Neutrophil (primary cell): Measurements from ENCODE around the gene GPR89A.
"Not testable (repeated sequence)": the region's sequence is repeated elsewhere in the genome, so short reads cannot be mapped to it uniquely, and the experiment has no call there.

ENCODE experiments used
- H3K27ac ChIP-seq: fragments of 200-600 bp; sonication (generic); 2 replicates; pipeline ENCODE4 v1.5.1; 2016; ENCODE audit warnings: mild to moderate bottlenecking, moderate library complexity
- H3K27me3 ChIP-seq: fragments of 200-600 bp; sonication (generic); 2 replicates; pipeline ENCODE4 v1.6.0; 2016; ENCODE audit warnings: mild to moderate bottlenecking
- H3K36me3 ChIP-seq: fragments of 200-600 bp; sonication (generic); 2 replicates; pipeline ENCODE4 v1.5.1; 2017
- H3K4me1 ChIP-seq, 2 experiments: fragments of 200-600 bp in 1 of 2; sonication (generic) in 1 of 2; 1 replicate in 1 of 2; 2 replicates in 1 of 2; pipeline versions ENCODE4 v1.5.1 to v1.6.1; 2013 to 2016; ENCODE audit warnings: low read depth in 1 of 2, low read length in 1 of 2, mild to moderate bottlenecking in 1 of 2, moderate library complexity in 1 of 2; ENCODE audit not compliant: control insufficient read depth in 1 of 2, insufficient read depth in 1 of 2
- H3K4me3 ChIP-seq, 2 experiments: fragments of 200-600 bp in 1 of 2; sonication (generic) in 1 of 2; 1 replicate in 1 of 2; 2 replicates in 1 of 2; pipeline ENCODE4 v1.5.1; 2013 to 2016; ENCODE audit warnings: low read depth in 1 of 2, low read length in 1 of 2, mild to moderate bottlenecking in 1 of 2, moderate library complexity in 1 of 2
- H3K9me3 ChIP-seq: fragments of 200-600 bp; sonication (generic); 2 replicates; pipeline ENCODE4 v1.5.1; 2016
- TF ChIP-seq, protein P1 (sequence below): fragments of 200-600 bp; sonication (generic); IDR thresholded peaks from 2 replicates; pipeline ENCODE4 v1.5.1; 2016; ENCODE audit warnings: antibody characterized with exemption

Gene GPR89A

DNA sequence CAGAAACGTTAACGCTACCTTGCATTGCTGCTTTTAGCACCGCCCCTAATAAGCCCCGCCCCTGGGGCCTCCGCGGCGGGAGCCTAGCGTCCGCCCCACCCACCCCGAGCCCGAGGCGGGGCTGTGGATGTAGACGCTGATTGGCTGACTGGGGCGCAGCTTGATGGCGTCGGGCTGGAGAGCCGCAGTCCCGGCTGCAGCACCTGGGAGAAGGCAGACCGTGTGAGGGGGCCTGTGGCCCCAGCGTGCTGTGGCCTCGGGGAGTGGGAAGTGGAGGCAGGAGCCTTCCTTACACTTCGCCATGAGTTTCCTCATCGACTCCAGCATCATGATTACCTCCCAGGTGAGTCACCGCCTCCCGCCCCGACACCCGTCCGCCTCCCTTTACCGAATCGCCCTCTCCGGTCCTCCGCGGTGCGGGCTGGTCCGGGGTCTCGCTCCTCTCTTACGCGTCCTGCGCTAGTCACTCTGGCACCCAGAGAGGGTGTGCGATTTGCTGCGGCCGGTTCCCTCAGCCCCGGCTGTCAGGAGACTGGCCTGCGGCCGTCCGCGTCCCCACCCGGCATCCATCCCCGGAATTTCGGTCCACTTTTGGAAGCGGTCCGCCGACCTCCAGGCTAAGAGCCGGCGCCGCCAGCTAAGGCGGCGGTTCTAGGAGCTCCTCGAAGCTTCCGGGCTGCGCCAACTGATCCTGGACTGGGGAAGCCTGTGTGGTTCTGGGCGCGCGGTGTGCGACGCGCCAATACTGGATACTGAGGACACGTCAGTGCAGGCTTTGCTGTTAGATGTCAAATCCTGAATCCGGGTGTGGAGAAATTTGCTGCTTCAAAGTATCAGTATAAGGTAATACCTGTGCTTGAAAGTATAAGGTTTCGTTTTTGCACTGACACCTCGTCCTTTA, at the start of gene GPR89A:
GPR89A (plus strand) TSS at position 156 of the 901 bp plus-strand sequence; CDS start at position 302, 146 bp downstream.
- H3K27me3 ChIP-seq, H3K36me3 ChIP-seq, H3K9me3 ChIP-seq, H3K4me1 ChIP-seq: not testable (repeated sequence)
- Histone ChIP-seq H3K27ac (peak within 1 kb of the TSS; percentile 48), H3K4me3 (peak within 1 kb of the TSS; percentile 73 to 77)

- not testable (repeated sequence) for H3K36me3 ChIP-seq, H3K9me3 ChIP-seq, H3K4me1 ChIP-seq, H3K27ac ChIP-seq, H3K27me3 ChIP-seq, H3K4me3 ChIP-seq
These were observed 21.0 kb upstream of the GPR89A start for GRCh38 chr1:145586820-145587219.

DNA sequence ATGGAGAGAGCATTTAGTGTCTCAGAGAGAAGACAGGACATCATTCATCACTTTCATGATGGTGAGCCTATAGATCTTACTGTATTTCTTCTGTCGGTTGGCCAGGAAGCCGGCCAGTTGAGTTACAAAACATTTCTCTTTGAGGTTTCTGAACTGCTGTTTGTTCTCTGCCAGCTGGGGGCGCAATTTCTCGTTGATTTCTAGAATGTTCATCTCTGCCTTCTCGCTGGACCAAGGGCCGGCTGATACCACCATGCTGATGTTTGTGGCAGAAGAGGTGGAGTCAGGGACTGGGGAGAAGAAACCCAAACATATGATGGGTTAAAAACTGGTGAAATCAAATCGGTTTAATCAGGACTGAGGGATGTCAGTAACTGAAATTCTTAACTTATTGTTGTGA, 17.0 kb upstream of the GPR89A start:
- H3K9me3 ChIP-seq, H3K4me1 ChIP-seq, H3K27me3 ChIP-seq, H3K4me3 ChIP-seq, H3K36me3 ChIP-seq, H3K27ac ChIP-seq: not testable (repeated sequence)

DNA sequence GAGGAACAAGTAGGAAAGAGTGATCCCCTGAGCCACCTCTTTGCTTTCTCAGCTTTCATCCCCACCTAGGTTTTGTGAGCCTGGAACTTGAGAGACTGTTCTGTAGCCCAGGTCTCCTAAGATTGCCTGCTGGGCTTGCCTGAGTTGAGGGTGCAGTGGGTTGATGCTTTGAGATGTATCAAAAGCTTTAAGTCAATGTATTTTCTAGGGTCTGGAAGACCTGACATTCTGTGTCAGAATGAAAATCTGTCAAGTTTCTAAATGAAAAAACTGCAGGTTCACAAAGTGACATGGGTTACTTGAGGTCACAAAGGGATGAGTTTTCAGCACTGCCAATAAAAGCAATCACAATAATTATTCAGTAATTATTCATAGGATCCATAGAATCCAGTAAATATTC, 15.4 kb upstream of the GPR89A start:
- not testable (repeated sequence) for H3K4me1 ChIP-seq, H3K4me3 ChIP-seq, H3K9me3 ChIP-seq, H3K36me3 ChIP-seq, H3K27ac ChIP-seq, H3K27me3 ChIP-seq

DNA sequence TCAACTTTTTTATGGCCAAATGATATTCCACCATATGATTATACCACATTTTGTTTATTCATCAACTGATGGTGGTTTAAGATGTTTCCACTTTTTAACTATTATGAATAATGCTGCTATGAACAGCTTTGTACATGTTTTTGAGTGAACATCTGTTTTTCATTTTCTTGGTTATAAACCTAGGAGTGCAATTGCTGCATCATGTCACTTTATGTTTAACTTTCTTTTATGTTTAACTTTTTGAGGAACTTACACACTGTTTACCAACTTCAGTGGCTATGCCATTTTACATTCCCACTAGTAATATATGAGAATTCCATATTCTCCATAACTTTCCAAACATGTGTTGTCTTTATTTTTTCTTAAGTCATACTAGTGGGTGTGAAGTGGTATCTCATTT, 12.4 kb upstream of the GPR89A start:
- H3K36me3 ChIP-seq, H3K9me3 ChIP-seq, H3K4me3 ChIP-seq, H3K27ac ChIP-seq, H3K27me3 ChIP-seq, H3K4me1 ChIP-seq: not testable (repeated sequence)

DNA sequence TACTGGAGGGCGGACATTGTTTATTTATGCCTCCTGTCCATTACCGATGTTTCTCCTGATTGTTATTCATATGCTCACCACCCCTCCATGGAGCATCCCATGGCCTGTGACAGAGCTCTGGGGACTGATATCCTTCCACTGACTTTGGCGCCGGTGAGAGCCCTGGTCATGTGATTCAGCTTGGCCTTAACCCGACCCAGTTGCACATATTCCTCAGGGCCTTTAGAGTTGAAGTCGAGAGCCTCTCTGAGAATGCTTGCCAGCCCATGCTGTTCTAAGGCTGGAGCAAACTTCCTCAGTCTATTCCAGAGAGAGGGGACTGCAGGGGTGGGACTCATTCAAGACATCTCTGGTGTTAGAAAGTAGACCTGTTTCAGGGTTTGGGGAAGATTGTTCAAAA, 11.6 kb upstream of the GPR89A start:
- not testable (repeated sequence) for H3K9me3 ChIP-seq, H3K36me3 ChIP-seq, H3K27me3 ChIP-seq, H3K4me1 ChIP-seq, H3K27ac ChIP-seq, H3K4me3 ChIP-seq

GRCh38 chr1:145599426-145599825, 8.4 kb upstream of the GPR89A start:
- H3K4me3 ChIP-seq, H3K36me3 ChIP-seq, H3K9me3 ChIP-seq, H3K27ac ChIP-seq, H3K27me3 ChIP-seq, H3K4me1 ChIP-seq: not testable (repeated sequence)

- no peaks in the 10 kb centered on the region for H3K9me3 ChIP-seq
- TF ChIP-seq, protein P1, sequence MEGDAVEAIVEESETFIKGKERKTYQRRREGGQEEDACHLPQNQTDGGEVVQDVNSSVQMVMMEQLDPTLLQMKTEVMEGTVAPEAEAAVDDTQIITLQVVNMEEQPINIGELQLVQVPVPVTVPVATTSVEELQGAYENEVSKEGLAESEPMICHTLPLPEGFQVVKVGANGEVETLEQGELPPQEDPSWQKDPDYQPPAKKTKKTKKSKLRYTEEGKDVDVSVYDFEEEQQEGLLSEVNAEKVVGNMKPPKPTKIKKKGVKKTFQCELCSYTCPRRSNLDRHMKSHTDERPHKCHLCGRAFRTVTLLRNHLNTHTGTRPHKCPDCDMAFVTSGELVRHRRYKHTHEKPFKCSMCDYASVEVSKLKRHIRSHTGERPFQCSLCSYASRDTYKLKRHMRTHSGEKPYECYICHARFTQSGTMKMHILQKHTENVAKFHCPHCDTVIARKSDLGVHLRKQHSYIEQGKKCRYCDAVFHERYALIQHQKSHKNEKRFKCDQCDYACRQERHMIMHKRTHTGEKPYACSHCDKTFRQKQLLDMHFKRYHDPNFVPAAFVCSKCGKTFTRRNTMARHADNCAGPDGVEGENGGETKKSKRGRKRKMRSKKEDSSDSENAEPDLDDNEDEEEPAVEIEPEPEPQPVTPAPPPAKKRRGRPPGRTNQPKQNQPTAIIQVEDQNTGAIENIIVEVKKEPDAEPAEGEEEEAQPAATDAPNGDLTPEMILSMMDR, result no peak
- H3K4me1 ChIP-seq, result no peaks in the 10 kb centered on the region
- no peak overlapping the region for H3K4me3 ChIP-seq
- H3K27ac ChIP-seq, result no peak overlapping the region
- H3K27me3 ChIP-seq, result no peaks in the 10 kb centered on the region
- H3K36me3 ChIP-seq, result no peaks in the 10 kb centered on the region
These were observed 6.2 kb upstream of the GPR89A start for GRCh38 chr1:145601593-145601992.

DNA sequence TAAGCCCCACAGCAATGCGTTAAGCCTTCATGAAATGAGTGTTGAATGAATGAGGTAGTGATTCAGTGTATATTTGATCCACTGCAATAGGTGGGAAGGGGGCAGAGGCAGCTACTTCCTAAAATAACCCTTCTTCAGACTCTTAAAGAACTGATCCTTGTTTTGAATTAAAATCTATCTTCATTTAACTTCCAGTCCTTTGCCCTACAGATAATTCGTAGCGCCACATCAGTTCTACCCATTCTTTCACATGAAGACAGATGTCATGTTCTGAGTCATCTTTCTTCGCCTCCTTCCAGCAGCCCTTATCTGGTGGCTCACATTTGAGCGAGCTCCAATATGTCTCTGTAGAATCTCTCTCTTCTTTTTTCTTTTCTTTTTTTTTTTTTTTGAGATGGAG, 948 bp upstream of the GPR89A start:
- H3K9me3 ChIP-seq, H3K27me3 ChIP-seq, H3K4me3 ChIP-seq, H3K27ac ChIP-seq, H3K36me3 ChIP-seq, H3K4me1 ChIP-seq: not testable (repeated sequence)

- H3K4me3 ChIP-seq, H3K9me3 ChIP-seq, H3K4me1 ChIP-seq, H3K36me3 ChIP-seq, H3K27me3 ChIP-seq, H3K27ac ChIP-seq: not testable (repeated sequence)
These were observed 499 bp upstream of the GPR89A start for GRCh38 chr1:145607289-145607688.

- H3K36me3 ChIP-seq, H3K9me3 ChIP-seq, H3K27ac ChIP-seq, H3K27me3 ChIP-seq, H3K4me3 ChIP-seq, H3K4me1 ChIP-seq: not testable (repeated sequence)
These were observed 3.0 kb downstream of the GPR89A start for GRCh38 chr1:145610744-145611143.

- not testable (repeated sequence) for H3K27me3 ChIP-seq, H3K4me3 ChIP-seq, H3K36me3 ChIP-seq, H3K27ac ChIP-seq, H3K9me3 ChIP-seq, H3K4me1 ChIP-seq
These were observed 12.3 kb downstream of the GPR89A start for GRCh38 chr1:145620073-145620472.

GRCh38 chr1:145622177-145622576, 14.4 kb downstream of the GPR89A start:
- H3K27me3 ChIP-seq, H3K4me1 ChIP-seq, H3K36me3 ChIP-seq, H3K27ac ChIP-seq, H3K9me3 ChIP-seq, H3K4me3 ChIP-seq: not testable (repeated sequence)
